ENCODE results near the gene REV3L. TPM values are rescaled to one million over a fixed set of nuclear protein-coding genes. Genes with fewer than 3 reads are reported as not detected.

Gene REV3L
- total and polyA plus RNA-seq, 4 donors = 5.0 to 74.9 (median 41.2) TPM

DNA sequence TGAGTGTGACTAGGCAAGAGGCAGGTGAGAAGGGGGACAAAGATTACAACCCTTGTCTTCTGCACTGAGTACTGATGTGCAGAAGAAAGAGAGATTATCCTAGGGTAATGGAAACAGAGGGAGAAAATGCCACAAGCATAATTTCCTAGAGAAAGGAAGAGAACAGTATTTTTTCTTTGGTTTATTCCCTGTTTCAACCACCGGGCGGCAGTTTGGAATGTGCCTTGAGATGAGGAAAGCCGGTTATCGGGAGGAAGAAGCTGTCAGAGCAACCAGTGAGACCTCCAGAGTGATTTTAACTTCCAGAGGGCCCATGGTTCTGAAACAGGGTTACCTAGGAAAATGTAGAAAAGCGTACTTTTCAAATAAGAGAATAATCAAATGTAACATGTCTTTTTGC is 121.4 kb downstream of the REV3L start:
- ATAC-seq (ENCODE audit: low FRiP score) (peak; percentile 59), DNase-seq (no peak)
- Histone ChIP-seq H3K9me3 (ENCODE audit: control insufficient read depth, low read length) (no peaks in the 10 kb centered on the region), H3K36me3 (ENCODE audit: control insufficient read depth in 1 of 2, insufficient read depth in 2 of 2, low read length in 1 of 2) (no peaks in the 10 kb centered on the region), H3K27me3 (ENCODE audit: control insufficient read depth in 1 of 2, insufficient read depth in 2 of 2, low read length in 1 of 2) (no peaks in the 10 kb centered on the region), H3K4me3 (ENCODE audit: low read length in 2 of 2) (no peak overlapping the region), H3K4me1 (ENCODE audit: control insufficient read depth in 1 of 2, insufficient read depth in 2 of 2, low read length in 2 of 2) (no peaks in the 10 kb centered on the region), H3K27ac (ENCODE audit: low read depth in 1 of 2, low read length in 2 of 2) (no peak overlapping the region)
- WGBS, 2 donors = 25 to 28% methylated on average over 5 of the region's 5 CpGs
- intact Hi-C loops (cut with DNase I) = loop anchor here in 1 of 2 donors (10.0 kb wide), 1 partner anchor 283 kb away; no protein-coding TSS in a partner anchor

DNA sequence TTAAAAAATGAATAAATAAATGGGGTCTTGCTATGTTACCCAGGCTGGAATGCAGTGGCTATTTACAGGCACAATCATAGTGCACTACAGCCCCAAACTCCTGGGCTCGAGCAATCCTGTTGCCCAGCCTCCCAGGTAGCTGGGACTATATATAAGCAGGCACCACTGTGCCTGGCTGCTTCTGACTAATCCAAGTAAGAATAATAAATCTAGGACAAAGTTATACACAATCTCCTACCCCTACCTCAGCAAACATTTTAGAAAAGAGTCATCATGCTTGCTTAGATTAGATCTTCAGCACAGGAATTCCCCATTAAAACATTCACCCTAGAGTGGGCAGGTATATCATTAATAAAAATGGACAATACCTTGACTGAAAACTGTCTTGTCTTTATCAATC is 124.6 kb downstream of the REV3L start:
- H3K9me3 ChIP-seq (ENCODE audit: control insufficient read depth, low read length) = no peaks in the 10 kb centered on the region
- H3K4me1 ChIP-seq (ENCODE audit: control insufficient read depth in 1 of 2, insufficient read depth in 2 of 2, low read length in 2 of 2) = no peaks in the 10 kb centered on the region
- no peaks in the 10 kb centered on the region for H3K36me3 ChIP-seq (ENCODE audit: control insufficient read depth in 1 of 2, insufficient read depth in 2 of 2, low read length in 1 of 2)
- no peak overlapping the region for H3K4me3 ChIP-seq (ENCODE audit: low read length in 2 of 2)
- no peaks in the 10 kb centered on the region for H3K27me3 ChIP-seq (ENCODE audit: control insufficient read depth in 1 of 2, insufficient read depth in 2 of 2, low read length in 1 of 2)
- H3K27ac ChIP-seq (ENCODE audit: low read depth in 1 of 2, low read length in 2 of 2) = no peak overlapping the region
- 65% methylated on average over 1 of the region's 1 CpG for WGBS, 2 donors
- DNase-seq (no peak), ATAC-seq (ENCODE audit: low FRiP score) (no peak)
- intact Hi-C loops (cut with DNase I) = no loop called here

DNA sequence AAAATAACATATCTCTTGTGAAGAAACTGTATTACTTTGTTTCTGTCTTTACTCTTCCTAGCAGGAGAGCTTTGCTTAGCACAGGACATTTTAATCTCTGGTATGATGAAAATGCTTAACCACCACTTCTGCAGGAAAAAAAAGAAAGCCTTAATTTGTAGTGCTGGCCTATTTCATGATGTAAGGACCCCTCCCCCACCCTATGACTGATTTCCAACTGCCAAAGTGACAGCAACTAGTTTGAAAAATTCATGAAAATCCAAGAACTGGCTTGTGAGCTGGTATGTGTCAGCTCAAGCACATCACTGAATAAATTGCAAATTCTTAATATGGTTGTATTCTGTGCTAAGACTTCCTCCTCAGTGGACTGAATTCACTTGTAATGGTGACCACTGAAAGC is 125.3 kb downstream of the REV3L start:
- H3K27me3 ChIP-seq (ENCODE audit: control insufficient read depth in 1 of 2, insufficient read depth in 2 of 2, low read length in 1 of 2) = no peaks in the 10 kb centered on the region
- H3K4me3 ChIP-seq (ENCODE audit: low read length in 2 of 2) = no peak overlapping the region
- ATAC-seq (ENCODE audit: low FRiP score) (no peak), DNase-seq (no peak)
- no peaks in the 10 kb centered on the region for H3K4me1 ChIP-seq (ENCODE audit: control insufficient read depth in 1 of 2, insufficient read depth in 2 of 2, low read length in 2 of 2)
- no peak overlapping the region for H3K27ac ChIP-seq (ENCODE audit: low read depth in 1 of 2, low read length in 2 of 2)
- intact Hi-C loops (cut with DNase I) = no loop called here
- no peaks in the 10 kb centered on the region for H3K9me3 ChIP-seq (ENCODE audit: control insufficient read depth, low read length)
- no peaks in the 10 kb centered on the region for H3K36me3 ChIP-seq (ENCODE audit: control insufficient read depth in 1 of 2, insufficient read depth in 2 of 2, low read length in 1 of 2)

DNA sequence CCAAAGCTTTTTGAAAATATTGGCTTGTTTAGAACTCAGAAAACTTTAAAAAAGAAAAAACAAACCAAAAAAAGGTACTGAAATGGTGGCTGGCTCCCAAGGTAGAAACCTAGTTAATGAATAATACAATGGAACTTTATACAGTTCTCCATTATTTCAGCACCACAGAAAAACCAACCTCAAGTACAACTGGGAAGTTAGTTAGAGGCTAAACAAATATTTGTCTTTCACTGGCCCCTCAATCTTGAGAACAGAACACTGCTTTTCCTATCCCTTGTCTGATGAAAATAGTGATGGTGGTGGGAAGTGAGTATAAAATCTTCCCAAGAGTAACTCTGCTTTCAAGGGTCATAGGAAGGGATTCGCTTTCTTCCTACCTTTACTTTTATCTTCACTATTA is 126.5 kb downstream of the REV3L start:
- no peak overlapping the region for H3K27ac ChIP-seq (ENCODE audit: low read depth in 1 of 2, low read length in 2 of 2)
- DNase-seq (no peak), ATAC-seq (ENCODE audit: low FRiP score) (no peak)
- no peaks in the 10 kb centered on the region for H3K27me3 ChIP-seq (ENCODE audit: control insufficient read depth in 1 of 2, insufficient read depth in 2 of 2, low read length in 1 of 2)
- no peaks in the 10 kb centered on the region for H3K36me3 ChIP-seq (ENCODE audit: control insufficient read depth in 1 of 2, insufficient read depth in 2 of 2, low read length in 1 of 2)
- 100% methylated on average over 1 of the region's 1 CpG for WGBS, 2 donors
- intact Hi-C loops (cut with DNase I) = no loop called here
- H3K9me3 ChIP-seq (ENCODE audit: control insufficient read depth, low read length) = no peaks in the 10 kb centered on the region
- H3K4me1 ChIP-seq (ENCODE audit: control insufficient read depth in 1 of 2, insufficient read depth in 2 of 2, low read length in 2 of 2) = no peaks in the 10 kb centered on the region
- no peak overlapping the region for H3K4me3 ChIP-seq (ENCODE audit: low read length in 2 of 2)

DNA sequence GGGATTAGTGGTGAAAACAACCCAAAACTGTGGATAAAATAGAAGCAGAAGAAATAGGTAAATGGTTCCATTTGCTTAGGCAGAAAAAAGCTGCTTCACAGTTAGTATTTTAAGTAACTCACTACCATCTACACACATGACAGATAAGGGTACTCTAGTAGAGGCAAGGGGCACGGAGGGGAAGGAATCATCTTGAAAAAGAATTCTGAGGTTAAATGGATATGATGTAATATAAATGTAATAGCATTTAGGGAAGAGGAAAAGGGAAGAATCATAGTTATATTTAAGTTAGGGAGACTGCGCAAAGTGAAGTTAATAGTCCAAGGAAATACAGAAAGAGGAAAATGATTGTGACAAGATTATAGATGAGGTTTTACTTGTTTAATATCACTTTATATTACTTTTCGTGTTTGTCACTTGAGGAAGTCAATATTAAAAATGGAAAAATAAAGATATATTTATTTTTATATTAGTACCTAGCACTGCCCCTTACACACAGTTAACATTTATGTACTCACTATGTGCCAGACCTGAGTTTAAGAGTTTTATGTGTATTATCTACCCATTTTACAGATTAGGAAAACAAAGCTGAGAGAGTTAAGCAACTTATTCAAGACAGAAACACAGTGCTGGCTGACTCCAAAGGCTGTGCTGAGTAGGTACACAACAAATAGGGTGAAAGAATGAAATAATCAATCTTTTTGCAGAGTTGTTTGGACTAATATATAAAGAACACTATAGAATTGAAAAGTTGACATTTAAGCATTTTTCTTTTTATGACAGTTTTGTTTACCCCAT is 128.1 kb downstream of the REV3L start:
- intact Hi-C loops (cut with DNase I) = no loop called here
- no peak for DNase-seq
- WGBS, 2 donors = 89 to 94% methylated on average over 3 of the region's 3 CpGs
- Histone ChIP-seq H3K27me3 (ENCODE audit: control insufficient read depth in 1 of 2, insufficient read depth in 2 of 2, low read length in 1 of 2) (no peaks in the 10 kb centered on the region), H3K36me3 (ENCODE audit: control insufficient read depth in 1 of 2, insufficient read depth in 2 of 2, low read length in 1 of 2) (no peaks in the 10 kb centered on the region), H3K9me3 (ENCODE audit: control insufficient read depth, low read length) (no peaks in the 10 kb centered on the region), H3K27ac (ENCODE audit: low read depth in 1 of 2, low read length in 2 of 2) (no peak overlapping the region), H3K4me3 (ENCODE audit: low read length in 2 of 2) (no peak overlapping the region), H3K4me1 (ENCODE audit: control insufficient read depth in 1 of 2, insufficient read depth in 2 of 2, low read length in 2 of 2) (no peaks in the 10 kb centered on the region)
- no peak for ATAC-seq (ENCODE audit: low FRiP score)

DNA sequence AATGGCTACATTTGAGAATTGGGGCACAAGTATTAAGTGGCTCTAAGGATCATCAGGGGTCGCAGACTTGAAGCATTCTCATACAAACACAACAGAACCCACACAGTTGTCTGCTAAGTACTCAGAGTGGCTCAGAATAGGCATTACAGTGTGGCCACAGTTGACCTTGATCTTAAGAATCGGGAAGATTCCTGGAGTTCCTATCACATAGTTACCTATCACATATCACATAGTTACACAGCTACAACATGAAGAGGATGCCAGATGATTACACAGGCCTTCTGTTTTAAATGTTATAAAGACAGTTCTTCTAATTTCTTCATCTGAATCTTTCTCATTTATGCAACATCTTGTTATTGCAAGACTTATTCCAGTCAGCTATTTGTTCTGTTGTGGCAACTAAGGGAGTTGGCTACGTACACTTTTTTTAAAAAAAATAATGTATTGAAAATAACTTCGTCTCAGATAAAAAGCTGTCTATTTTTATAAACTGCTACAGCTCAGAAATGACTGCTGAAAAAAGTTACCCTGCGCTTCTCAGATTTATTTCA is 129.0 kb downstream of the REV3L start:
- no peak overlapping the region for H3K27ac ChIP-seq (ENCODE audit: low read depth in 1 of 2, low read length in 2 of 2)
- DNase-seq (no peak), ATAC-seq (ENCODE audit: low FRiP score) (no peak)
- H3K9me3 ChIP-seq (ENCODE audit: control insufficient read depth, low read length) = no peaks in the 10 kb centered on the region
- H3K27me3 ChIP-seq (ENCODE audit: control insufficient read depth in 1 of 2, insufficient read depth in 2 of 2, low read length in 1 of 2) = no peaks in the 10 kb centered on the region
- H3K4me3 ChIP-seq (ENCODE audit: low read length in 2 of 2) = no peak overlapping the region
- intact Hi-C loops (cut with DNase I) = no loop called here
- 32 to 33% methylated on average over 5 of the region's 5 CpGs for WGBS, 2 donors
- H3K36me3 ChIP-seq (ENCODE audit: control insufficient read depth in 1 of 2, insufficient read depth in 2 of 2, low read length in 1 of 2) = no peaks in the 10 kb centered on the region
- H3K4me1 ChIP-seq (ENCODE audit: control insufficient read depth in 1 of 2, insufficient read depth in 2 of 2, low read length in 2 of 2) = no peaks in the 10 kb centered on the region

DNA sequence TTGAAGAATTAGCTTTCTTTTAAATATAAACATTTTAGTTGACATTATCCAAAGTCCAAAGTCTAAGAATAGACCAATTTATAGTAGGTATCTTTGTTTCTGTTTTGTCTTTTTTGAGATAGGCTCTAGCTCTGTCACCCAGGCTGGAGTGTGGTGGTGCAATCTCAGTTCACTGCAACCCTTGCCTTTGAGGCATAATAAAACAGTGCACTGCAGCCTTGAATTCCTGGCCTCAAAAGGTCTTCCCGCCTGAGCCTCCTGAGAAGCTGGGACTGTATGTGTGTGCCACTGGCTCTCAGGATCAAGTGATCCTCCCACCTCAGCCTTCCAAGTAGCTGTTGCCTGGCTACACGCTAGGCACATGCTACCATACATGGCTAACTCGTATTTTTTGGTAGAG is 135.4 kb downstream of the REV3L start:
- H3K4me1 ChIP-seq (ENCODE audit: control insufficient read depth in 1 of 2, insufficient read depth in 2 of 2, low read length in 2 of 2) = no peaks in the 10 kb centered on the region
- intact Hi-C loops (cut with DNase I) = no loop called here

DNA sequence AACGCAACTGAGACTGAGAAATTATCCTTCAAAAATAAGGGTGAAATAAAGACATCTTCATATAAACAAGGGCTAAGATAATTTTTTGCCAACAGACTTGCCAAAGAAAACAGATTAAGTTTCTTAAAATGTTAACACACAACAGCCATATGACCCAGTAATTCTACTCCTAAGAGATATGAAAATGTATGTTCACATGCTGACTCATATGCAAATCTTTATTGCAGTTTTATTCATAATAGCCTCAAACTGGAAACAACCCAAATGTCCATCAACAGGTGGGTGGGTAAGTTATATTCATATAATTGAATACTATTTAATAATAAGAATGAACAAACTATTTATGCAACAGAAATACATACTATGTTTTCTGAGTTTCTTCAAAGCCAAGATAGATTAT is 140.1 kb downstream of the REV3L start:
- ATAC-seq (ENCODE audit: low FRiP score) = no peak
- Histone ChIP-seq H3K27ac (ENCODE audit: low read depth in 1 of 2, low read length in 2 of 2) (no peak overlapping the region), H3K4me3 (ENCODE audit: low read length in 2 of 2) (no peak overlapping the region), H3K27me3 (ENCODE audit: control insufficient read depth in 1 of 2, insufficient read depth in 2 of 2, low read length in 1 of 2) (no peaks in the 10 kb centered on the region), H3K36me3 (ENCODE audit: control insufficient read depth in 1 of 2, insufficient read depth in 2 of 2, low read length in 1 of 2) (peaks cover 0 to 5% of the 10 kb centered on the region in 2 donors), H3K4me1 (ENCODE audit: control insufficient read depth in 1 of 2, insufficient read depth in 2 of 2, low read length in 2 of 2) (no peaks in the 10 kb centered on the region), H3K9me3 (ENCODE audit: control insufficient read depth, low read length) (no peaks in the 10 kb centered on the region)
- no peak for DNase-seq
- WGBS, 2 donors = 75 to 88% methylated on average over 1 of the region's 1 CpG
- intact Hi-C loops (cut with DNase I) = no loop called here

More for the DNA sequence above, 135.4 kb downstream of the REV3L start:
- H3K27me3 ChIP-seq (ENCODE audit: control insufficient read depth in 1 of 2, insufficient read depth in 2 of 2, low read length in 1 of 2) = no peaks in the 10 kb centered on the region
- no peaks in the 10 kb centered on the region for H3K9me3 ChIP-seq (ENCODE audit: control insufficient read depth, low read length)
- no peak overlapping the region for H3K4me3 ChIP-seq (ENCODE audit: low read length in 2 of 2)
- ATAC-seq (ENCODE audit: low FRiP score) = no peak
- no peak overlapping the region for H3K27ac ChIP-seq (ENCODE audit: low read depth in 1 of 2, low read length in 2 of 2)
- 90 to 92% methylated on average over 3 of the region's 3 CpGs for WGBS, 2 donors
- no peak for DNase-seq
- H3K36me3 ChIP-seq (ENCODE audit: control insufficient read depth in 1 of 2, insufficient read depth in 2 of 2, low read length in 1 of 2) = peaks cover 0 to 2% of the 10 kb centered on the region in 2 donors

DNA sequence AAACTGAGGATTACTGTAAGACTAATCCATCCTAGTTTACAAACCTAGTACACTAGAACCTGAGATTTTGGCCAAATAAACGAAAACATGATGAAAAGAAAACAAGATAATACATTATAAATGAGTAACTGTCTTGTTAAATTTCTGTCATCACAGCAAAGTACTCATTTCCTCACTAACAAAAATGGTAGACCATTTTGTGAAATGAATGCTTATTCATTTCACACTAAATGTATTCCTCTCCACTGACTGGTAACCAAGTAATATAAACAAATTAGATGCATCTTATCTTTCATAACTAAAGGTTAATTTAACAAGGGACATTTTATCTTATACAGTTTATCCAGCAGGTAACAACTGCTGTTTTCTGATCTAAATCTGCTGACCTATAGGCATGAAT is 143.7 kb downstream of the REV3L start:
- H3K27me3 ChIP-seq (ENCODE audit: control insufficient read depth in 1 of 2, insufficient read depth in 2 of 2, low read length in 1 of 2) = no peaks in the 10 kb centered on the region
- 84% methylated on average over 1 of the region's 1 CpG for WGBS, 2 donors
- intact Hi-C loops (cut with DNase I) = no loop called here
- H3K36me3 ChIP-seq (ENCODE audit: control insufficient read depth in 1 of 2, insufficient read depth in 2 of 2, low read length in 1 of 2) = peaks cover 0 to 3% of the 10 kb centered on the region in 2 donors
- H3K9me3 ChIP-seq (ENCODE audit: control insufficient read depth, low read length) = no peaks in the 10 kb centered on the region
- no peak overlapping the region for H3K4me3 ChIP-seq (ENCODE audit: low read length in 2 of 2)
- ATAC-seq (ENCODE audit: low FRiP score) = no peak
- no peak overlapping the region for H3K27ac ChIP-seq (ENCODE audit: low read depth in 1 of 2, low read length in 2 of 2)
- no peaks in the 10 kb centered on the region for H3K4me1 ChIP-seq (ENCODE audit: control insufficient read depth in 1 of 2, insufficient read depth in 2 of 2, low read length in 2 of 2)
- no peak for DNase-seq
